Upper lobe of left lung (tissue), 4 donors: Measurements from ENCODE around the gene KIAA1755.

Source experiments
- POLR2A ChIP-seq, 4 donors: fragments of 450-650 bp; IDR thresholded peaks; one replicate each; pipeline ENCODE4 v1.5.1; 2016 to 2017; ENCODE audit warnings: antibody characterized with exemption in 4 of 4, mild to moderate bottlenecking in 2 of 4
- TF ChIP-seq, protein P1 (sequence below), 6 experiments: fragments of 450-650 bp in 4 of 6; fragments of 200-600 bp in 2 of 6; sonication (generic) in 2 of 6; IDR thresholded peaks; one replicate each; pipeline ENCODE4 v1.5.1; 2016 to 2019; ENCODE audit warnings: antibody characterized with exemption in 6 of 6

DNA sequence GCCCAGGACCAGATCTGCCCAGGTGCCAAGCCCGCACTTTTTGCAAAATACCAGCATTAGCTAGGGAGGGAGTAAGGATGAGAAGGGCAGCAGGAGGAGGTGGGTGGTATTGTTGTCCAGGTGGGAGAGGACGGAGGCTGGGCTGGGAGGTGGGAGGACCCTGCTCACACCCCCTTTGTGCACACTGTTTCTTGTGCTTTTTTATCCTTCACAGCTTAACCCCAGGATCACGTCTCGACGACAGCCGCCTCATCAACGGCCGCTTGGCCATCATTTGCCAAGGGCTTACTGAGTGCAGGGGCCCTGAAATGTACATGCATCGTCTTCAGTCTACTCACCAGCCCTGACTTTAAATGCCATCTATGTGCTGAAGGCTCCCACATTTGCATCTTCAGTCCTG lies 83.3 kb downstream of the KIAA1755 start:
- TF ChIP-seq, protein P1, sequence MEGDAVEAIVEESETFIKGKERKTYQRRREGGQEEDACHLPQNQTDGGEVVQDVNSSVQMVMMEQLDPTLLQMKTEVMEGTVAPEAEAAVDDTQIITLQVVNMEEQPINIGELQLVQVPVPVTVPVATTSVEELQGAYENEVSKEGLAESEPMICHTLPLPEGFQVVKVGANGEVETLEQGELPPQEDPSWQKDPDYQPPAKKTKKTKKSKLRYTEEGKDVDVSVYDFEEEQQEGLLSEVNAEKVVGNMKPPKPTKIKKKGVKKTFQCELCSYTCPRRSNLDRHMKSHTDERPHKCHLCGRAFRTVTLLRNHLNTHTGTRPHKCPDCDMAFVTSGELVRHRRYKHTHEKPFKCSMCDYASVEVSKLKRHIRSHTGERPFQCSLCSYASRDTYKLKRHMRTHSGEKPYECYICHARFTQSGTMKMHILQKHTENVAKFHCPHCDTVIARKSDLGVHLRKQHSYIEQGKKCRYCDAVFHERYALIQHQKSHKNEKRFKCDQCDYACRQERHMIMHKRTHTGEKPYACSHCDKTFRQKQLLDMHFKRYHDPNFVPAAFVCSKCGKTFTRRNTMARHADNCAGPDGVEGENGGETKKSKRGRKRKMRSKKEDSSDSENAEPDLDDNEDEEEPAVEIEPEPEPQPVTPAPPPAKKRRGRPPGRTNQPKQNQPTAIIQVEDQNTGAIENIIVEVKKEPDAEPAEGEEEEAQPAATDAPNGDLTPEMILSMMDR (IDR thresholded peaks at IDR 0.05) = no peak
- TF ChIP-seq POLR2A (IDR thresholded peaks at IDR 0.05) = no peak
